Tibial nerve (tissue), 3 donors: ENCODE measurements around the gene PTPRG.

Source experiments
- CTCF ChIP-seq, 5 experiments: fragments of 200-600 bp in 3 of 5; fragments of 450-650 bp in 2 of 5; sonication (generic) in 3 of 5; IDR thresholded peaks; one replicate each; pipeline ENCODE4 v1.5.1; 2016 to 2019; ENCODE audit warnings: antibody characterized with exemption in 5 of 5, mild to moderate bottlenecking in 3 of 5, moderate library complexity in 2 of 5
- POLR2A ChIP-seq, 2 donors: fragments of 450-650 bp; IDR thresholded peaks; one replicate each; pipeline ENCODE4 v1.6.1; 2017; ENCODE audit warnings: antibody characterized with exemption in 2 of 2, mild to moderate bottlenecking in 2 of 2, moderate library complexity in 2 of 2

DNA sequence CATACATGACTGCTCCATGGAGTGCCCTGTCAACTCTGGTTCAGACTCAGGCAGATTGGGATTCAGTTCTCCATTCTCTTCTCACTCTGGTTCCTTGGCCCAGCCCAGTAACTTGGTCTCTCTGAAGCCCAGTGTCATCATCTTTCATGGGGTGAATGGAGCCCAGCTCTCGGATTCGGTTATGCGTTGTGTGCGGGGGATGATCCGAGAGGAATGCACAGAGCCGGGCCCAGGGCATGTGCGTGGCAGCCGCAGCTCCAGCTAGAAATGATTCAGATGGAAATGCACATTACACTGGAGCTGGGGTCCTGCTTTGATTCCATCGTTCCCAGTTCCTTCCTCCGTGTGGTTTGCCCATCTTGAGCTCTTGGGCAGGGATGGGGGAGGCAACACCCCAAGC lies 622.6 kb downstream of the PTPRG start:
- no peak for TF ChIP-seq CTCF (IDR thresholded peaks at IDR 0.05)
- no peak for TF ChIP-seq POLR2A (IDR thresholded peaks at IDR 0.05)
